Measurements from ENCODE around the gene WDFY4. TPM values are rescaled to one million over a fixed set of nuclear protein-coding genes. Genes with fewer than 3 reads are reported as not detected.

The WDFY4 gene
- polyA plus RNA-seq, 1 donor from 2014 or later, result not detected

DNA sequence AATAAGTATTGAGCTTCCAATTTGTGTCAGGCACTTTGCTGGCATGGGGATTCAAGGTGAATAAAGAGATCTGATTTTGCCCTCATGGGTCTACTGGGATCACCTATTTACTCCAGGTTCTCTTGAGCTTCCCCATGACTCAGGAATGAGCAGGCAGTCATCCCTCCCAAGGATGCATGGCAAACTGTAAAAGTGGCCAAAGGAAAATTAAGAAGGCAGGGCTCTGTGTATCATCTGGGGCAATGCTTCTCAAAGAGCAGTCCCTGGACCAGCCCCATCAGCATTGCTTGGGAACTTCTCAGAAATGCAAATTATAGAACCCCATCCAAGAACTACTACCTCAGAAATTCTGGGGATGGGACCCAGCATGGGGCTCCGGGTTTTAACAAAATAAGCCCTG is 48.7 kb downstream of the WDFY4 start:
- TF ChIP-seq RAD21 (conservative IDR thresholded peaks at IDR 0.05) (no peak), MXI1 (conservative IDR thresholded peaks at IDR 0.05; ENCODE audit: poor library complexity, severe bottlenecking) (no peak), SMC3 (conservative IDR thresholded peaks at IDR 0.05; ENCODE audit: poor library complexity) (no peak), POLR2AphosphoS5 (IDR thresholded peaks at IDR 0.05) (no peak), EZH2 (IDR thresholded peaks at IDR 0.05; ENCODE audit: borderline replicate concordance, insufficient read depth, low read length, poor library complexity, severe bottlenecking) (no peak), TAF1 (IDR thresholded peaks at IDR 0.05; ENCODE audit: low read depth) (no peak)
- TF ChIP-seq, protein P1, sequence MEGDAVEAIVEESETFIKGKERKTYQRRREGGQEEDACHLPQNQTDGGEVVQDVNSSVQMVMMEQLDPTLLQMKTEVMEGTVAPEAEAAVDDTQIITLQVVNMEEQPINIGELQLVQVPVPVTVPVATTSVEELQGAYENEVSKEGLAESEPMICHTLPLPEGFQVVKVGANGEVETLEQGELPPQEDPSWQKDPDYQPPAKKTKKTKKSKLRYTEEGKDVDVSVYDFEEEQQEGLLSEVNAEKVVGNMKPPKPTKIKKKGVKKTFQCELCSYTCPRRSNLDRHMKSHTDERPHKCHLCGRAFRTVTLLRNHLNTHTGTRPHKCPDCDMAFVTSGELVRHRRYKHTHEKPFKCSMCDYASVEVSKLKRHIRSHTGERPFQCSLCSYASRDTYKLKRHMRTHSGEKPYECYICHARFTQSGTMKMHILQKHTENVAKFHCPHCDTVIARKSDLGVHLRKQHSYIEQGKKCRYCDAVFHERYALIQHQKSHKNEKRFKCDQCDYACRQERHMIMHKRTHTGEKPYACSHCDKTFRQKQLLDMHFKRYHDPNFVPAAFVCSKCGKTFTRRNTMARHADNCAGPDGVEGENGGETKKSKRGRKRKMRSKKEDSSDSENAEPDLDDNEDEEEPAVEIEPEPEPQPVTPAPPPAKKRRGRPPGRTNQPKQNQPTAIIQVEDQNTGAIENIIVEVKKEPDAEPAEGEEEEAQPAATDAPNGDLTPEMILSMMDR (IDR thresholded peaks at IDR 0.05; ENCODE audit: poor library complexity, severe bottlenecking), result no peak
- TF ChIP-seq, protein P2, sequence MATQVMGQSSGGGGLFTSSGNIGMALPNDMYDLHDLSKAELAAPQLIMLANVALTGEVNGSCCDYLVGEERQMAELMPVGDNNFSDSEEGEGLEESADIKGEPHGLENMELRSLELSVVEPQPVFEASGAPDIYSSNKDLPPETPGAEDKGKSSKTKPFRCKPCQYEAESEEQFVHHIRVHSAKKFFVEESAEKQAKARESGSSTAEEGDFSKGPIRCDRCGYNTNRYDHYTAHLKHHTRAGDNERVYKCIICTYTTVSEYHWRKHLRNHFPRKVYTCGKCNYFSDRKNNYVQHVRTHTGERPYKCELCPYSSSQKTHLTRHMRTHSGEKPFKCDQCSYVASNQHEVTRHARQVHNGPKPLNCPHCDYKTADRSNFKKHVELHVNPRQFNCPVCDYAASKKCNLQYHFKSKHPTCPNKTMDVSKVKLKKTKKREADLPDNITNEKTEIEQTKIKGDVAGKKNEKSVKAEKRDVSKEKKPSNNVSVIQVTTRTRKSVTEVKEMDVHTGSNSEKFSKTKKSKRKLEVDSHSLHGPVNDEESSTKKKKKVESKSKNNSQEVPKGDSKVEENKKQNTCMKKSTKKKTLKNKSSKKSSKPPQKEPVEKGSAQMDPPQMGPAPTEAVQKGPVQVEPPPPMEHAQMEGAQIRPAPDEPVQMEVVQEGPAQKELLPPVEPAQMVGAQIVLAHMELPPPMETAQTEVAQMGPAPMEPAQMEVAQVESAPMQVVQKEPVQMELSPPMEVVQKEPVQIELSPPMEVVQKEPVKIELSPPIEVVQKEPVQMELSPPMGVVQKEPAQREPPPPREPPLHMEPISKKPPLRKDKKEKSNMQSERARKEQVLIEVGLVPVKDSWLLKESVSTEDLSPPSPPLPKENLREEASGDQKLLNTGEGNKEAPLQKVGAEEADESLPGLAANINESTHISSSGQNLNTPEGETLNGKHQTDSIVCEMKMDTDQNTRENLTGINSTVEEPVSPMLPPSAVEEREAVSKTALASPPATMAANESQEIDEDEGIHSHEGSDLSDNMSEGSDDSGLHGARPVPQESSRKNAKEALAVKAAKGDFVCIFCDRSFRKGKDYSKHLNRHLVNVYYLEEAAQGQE (IDR thresholded peaks at IDR 0.05; ENCODE audit: borderline replicate concordance), result no peak
- no peaks in the 10 kb centered on the region for H4K20me1 ChIP-seq (ENCODE audit: insufficient read depth)
- no peaks in the 10 kb centered on the region for H3K9me3 ChIP-seq (ENCODE audit: low read length)
- no peaks in the 10 kb centered on the region for H3K36me3 ChIP-seq (ENCODE audit: insufficient read depth, low read length)
- H3K9me2 ChIP-seq (ENCODE audit: insufficient read depth, low read length), result no peaks in the 10 kb centered on the region
- no peak overlapping the region for H2AFZ ChIP-seq (ENCODE audit: low read depth, low read length)
- no peak overlapping the region for H3K27ac ChIP-seq (ENCODE audit: low read length)
- H3F3A ChIP-seq (ENCODE audit: insufficient read depth, low read length, poor library complexity, severe bottlenecking), result no peaks in the 10 kb centered on the region
- H3K27me3 ChIP-seq (ENCODE audit: insufficient read depth, low read depth, low read length), result no peaks in the 10 kb centered on the region
- H3K4me3 ChIP-seq (ENCODE audit: low read length), result no peak overlapping the region
- H3K79me2 ChIP-seq (replicated peaks; ENCODE audit: insufficient read depth, low read length), result no peaks in the 10 kb centered on the region
- no peak overlapping the region for H3K9ac ChIP-seq (ENCODE audit: low read length)
- H3K4me2 ChIP-seq (ENCODE audit: low read length), result no peak overlapping the region

DNA sequence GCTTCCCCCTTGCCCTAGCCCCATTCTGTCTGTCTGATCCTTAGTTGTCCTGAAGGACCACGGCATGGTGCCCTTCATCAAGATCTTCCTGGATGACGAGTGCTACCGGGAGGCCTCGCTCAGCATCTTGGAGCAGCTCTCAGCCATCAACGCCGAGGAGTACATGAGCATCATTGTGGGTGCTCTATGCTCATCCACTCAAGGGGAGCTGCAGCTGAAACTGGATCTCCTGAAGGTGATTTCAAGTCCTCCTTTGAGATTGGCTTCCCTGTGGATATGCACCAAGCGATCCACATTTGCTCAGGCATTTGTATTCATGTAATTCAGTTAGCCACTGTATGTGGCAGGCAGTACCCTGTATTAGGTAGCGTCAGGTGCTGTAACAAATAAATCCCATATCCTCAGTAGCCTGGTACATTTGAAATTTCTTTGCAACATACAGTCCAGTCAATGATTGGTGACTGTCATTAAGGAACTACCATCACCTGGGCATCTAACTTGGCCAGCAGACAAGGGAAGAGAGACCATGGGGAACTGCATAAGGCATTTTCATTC is 51.2 kb downstream of the WDFY4 start:
- no peak overlapping the region for H3K4me3 ChIP-seq (ENCODE audit: low read length)
- TF ChIP-seq, protein P2 (IDR thresholded peaks at IDR 0.05; ENCODE audit: borderline replicate concordance), result no peak
- TF ChIP-seq EP300 (conservative IDR thresholded peaks at IDR 0.05; ENCODE audit: poor library complexity, severe bottlenecking) (no peak), RAD21 (conservative IDR thresholded peaks at IDR 0.05) (no peak), EZH2 (IDR thresholded peaks at IDR 0.05; ENCODE audit: borderline replicate concordance, insufficient read depth, low read length, poor library complexity, severe bottlenecking) (no peak), TAF1 (IDR thresholded peaks at IDR 0.05; ENCODE audit: low read depth) (no peak), SMC3 (conservative IDR thresholded peaks at IDR 0.05; ENCODE audit: poor library complexity) (no peak)
- H3K9me2 ChIP-seq (ENCODE audit: insufficient read depth, low read length), result no peaks in the 10 kb centered on the region
- H3K9ac ChIP-seq (ENCODE audit: low read length), result no peak overlapping the region
- H2AFZ ChIP-seq (ENCODE audit: low read depth, low read length), result no peak overlapping the region
- no peaks in the 10 kb centered on the region for H4K20me1 ChIP-seq (ENCODE audit: insufficient read depth)
- no peaks in the 10 kb centered on the region for H3K79me2 ChIP-seq (replicated peaks; ENCODE audit: insufficient read depth, low read length)
- no peaks in the 10 kb centered on the region for H3F3A ChIP-seq (ENCODE audit: insufficient read depth, low read length, poor library complexity, severe bottlenecking)
- no peaks in the 10 kb centered on the region for H3K36me3 ChIP-seq (ENCODE audit: insufficient read depth, low read length)
- H3K27me3 ChIP-seq (ENCODE audit: insufficient read depth, low read depth, low read length), result no peaks in the 10 kb centered on the region
- H3K9me3 ChIP-seq (ENCODE audit: low read length), result no peaks in the 10 kb centered on the region
- H3K27ac ChIP-seq (ENCODE audit: low read length), result no peak overlapping the region
- no peak overlapping the region for H3K4me2 ChIP-seq (ENCODE audit: low read length)
